ENCODE data around the gene GREB1. TPM values are rescaled to one million over a fixed set of nuclear protein-coding genes. Genes with fewer than 3 reads are reported as not detected.

Gene GREB1
- total RNA-seq, 1 donor from 2014 or later, result 0.24 TPM

DNA sequence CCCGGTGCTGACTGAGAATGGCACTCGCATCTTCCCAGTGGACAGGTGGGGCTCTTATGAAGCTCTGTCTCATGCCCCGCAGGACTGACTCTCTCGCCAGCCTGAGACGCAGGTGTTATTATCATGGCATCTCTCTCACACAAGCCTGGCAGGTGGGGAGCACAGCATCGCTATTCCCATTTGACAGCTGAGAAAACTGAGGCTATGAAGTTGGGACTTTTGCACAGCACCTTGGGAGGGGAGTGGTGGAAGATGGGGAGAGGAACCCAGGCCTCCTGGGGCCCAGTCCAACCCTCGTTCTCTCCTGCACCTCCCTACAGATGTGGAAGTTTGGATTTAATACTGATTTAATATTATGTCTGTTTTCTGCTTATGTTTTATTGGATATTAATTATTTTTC lies 145.2 kb downstream of the GREB1 start:
- peak; percentile 32 for DNase-seq (ENCODE audit: low read depth)

DNA sequence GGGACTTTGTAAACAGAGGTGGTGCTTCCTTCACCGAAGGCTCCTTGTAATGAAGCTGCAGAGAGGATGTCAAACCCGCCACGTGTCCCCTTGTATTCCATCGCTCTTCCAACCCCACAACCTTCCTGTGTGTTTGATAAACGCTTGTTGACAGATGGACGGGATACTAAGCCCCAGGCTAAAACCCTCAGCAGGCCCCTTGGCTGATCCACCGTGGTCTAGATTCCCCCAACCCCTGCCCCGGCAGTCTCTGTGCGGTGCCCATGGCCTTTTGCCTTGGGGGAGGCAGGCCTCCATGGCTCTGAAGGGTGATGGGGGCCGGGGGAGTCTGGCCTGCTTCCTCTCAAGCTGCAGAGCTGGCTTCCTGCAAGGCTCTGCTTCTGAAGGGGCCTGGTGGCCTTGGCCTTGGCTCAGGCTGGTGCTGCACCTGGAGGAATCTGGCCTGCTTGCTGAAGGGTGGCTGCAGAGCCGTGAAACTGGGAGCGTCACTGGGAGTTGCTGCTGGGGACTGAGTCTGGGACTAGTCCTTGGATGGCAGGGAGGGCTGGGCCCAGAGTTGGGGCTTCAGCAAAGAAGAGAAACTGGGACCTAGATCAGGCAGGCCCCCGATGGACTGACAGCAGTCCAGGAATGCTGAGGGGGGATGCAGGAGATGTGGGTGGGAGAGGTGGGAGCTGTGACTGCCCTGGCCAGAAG lies 145.8 kb downstream of the GREB1 start:
- no peak for DNase-seq (ENCODE audit: low read depth)

DNA sequence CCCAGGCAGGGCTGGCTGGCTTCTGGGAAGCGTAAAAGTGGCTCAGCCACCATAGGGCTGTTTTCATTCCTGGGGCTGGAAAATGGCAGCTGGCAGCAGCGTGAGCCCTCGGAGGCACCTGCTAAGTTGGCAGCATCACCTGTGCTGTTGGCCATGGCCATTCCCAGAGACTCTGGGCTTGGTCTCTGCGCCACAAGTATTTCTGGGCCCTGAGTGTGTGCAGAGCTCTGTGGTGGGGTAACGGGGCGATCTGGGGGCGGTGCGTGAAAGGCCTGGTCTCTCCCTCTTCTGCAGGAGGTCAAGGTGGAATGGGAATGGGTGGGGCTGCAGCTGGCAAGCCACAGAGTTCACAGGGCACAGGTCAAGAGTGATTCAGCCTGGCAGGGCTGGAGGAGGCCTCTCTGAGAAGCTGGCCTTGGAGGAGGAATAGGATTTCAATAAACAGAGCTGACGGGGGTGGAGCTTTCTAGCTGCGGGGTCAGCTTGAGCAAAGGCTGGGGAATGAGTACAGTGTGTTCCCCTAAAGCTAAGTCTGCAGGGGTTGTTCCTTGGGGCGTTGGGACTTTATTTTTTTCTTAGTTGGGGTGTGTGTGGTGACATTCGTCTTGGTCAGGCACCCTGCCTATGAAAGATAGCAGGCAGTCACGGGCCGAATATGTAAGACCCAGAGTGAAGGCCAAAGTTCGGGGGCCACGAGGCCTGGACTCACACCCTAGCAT lies 146.5 kb downstream of the GREB1 start:
- peak; percentile 91 for DNase-seq (ENCODE audit: low read depth)

DNA sequence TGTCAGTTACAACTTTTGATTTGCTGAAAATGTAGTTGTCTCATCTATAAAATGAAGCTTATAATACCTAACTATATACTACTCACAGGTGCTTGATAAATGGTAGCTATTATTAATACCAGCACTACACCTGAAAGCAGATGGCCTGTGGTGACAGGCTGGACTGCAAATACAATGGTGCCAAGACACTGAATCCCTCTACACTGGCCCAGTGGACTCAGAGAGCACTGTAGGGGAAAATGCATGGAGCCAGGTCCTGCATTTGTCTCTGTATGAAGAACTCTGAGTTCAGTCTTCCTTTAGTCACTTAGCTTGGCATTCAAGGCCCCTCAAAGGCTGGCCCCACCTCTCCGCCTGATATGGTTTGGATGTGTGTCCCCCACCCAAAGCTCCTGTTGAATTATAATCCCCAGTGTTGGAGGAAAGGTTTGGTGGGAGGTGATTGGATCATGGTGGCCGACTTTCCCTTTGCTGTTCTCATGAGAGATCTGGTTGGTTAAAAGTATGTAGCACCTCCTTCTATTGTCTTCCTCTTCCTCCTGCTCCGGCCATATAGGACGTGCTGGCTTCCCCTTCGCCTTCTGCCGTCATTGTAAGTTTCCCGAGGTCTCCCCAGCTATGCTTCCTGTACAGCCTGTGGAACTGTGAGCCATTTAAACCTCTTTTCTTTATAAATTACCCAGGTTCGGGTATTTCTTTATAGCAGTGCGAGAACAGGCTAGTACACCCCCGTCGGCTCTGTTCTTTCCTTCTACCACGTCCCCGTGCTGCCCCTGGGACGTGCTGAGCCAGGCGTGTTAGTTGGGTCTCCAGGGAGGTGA lies 147.3 kb downstream of the GREB1 start:
- DNase-seq (ENCODE audit: low read depth), result no peak

DNA sequence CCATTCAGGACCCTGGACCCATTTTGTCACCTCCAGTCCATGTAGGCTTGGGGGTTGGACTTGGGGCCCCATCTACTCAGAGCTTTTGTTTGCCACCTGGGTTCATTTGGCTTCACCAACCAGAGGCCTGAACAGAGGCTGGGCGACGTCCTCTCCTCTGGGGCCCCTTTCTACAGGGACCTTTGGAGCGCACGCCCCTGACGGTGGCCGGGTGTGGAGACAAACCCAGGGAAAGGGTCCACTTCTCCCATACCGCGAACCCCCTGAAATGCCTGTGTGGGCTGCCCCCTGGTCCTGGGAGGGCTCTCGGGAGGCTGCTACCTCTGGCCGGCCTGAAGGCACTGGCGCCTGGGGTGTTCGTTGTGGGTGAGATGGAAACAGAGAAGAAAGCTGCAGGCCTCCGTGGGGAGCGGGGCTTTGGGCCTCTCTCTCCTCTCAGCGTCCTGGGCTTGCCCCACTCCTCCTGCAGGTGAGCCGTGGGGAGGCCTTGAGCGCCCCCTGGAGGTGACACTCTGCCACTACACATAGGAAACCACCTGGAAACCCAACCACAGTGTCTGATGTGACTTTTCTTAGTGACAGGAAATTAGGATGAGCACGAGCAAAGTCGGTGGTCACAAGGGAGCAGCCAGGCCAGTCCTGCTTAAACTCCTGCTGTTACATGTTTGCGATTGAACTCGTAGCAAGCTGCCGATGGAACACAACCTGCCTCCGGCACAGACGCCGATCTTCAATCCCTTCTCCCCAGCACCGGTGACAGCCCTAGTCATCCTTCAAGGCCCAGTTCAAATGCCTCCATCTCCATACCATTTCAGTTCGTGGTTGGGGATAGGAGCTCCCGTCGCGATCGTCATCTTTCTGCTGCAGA lies 148.1 kb downstream of the GREB1 start:
- DNase-seq (ENCODE audit: low read depth), result no peak

DNA sequence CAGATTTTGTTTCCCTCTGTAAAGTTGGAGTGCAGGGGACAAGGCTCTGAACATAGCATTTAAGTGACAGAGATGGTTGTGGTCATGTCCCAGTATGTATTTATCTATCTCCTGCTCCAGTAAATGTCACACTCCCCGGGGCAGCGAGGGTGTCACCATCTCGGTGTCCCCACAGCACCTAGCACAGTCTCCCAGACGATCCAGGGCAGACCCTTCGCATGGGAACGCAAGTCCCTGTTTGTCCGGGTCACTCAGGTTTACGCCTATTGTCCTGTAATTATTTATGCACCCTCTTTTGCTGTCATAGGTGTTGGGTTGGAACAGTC lies 148.7 kb downstream of the GREB1 start:
- DNase-seq (ENCODE audit: low read depth), result no peak

DNA sequence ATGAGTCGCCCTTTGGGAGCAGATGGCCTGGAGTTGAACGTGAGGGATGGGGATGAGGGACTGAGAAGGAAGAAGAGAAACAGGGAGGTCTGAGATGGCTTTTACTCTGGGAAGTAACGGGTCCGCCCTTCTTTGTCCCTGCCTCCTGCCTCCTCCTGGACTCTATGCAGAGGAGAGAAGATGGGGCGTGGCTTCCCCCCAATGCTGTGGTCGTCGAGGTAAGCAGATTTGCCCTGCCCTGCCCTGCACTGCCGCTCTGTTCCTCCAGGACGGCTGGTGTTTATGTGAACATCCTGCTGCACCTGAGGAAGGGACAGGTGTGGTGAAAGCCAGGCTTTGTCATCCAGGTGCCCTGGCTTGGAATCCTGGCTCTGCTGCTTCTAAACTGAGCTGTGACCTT lies 149.6 kb downstream of the GREB1 start:
- no peak for DNase-seq (ENCODE audit: low read depth)

DNA sequence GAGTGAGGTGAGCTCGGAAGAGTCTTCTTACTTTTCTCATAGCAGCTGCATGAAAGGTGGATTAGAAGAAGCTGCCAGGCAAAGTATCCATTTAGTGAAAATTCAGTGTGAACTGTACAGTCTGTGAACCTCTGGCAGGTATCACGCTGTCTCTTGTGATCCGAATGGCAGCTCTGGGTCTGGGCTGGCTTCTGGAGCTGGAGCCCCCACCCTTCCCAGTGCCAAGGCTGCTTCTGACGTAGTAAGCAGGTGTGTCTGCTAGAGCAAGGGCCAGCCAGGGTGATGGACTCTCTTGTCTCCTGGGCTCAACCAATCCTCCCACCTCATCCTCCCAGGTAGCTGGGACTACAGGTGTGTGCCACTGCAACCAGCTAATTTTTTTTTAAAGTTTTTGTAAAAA lies 150.1 kb downstream of the GREB1 start:
- DNase-seq (ENCODE audit: low read depth), result no peak

DNA sequence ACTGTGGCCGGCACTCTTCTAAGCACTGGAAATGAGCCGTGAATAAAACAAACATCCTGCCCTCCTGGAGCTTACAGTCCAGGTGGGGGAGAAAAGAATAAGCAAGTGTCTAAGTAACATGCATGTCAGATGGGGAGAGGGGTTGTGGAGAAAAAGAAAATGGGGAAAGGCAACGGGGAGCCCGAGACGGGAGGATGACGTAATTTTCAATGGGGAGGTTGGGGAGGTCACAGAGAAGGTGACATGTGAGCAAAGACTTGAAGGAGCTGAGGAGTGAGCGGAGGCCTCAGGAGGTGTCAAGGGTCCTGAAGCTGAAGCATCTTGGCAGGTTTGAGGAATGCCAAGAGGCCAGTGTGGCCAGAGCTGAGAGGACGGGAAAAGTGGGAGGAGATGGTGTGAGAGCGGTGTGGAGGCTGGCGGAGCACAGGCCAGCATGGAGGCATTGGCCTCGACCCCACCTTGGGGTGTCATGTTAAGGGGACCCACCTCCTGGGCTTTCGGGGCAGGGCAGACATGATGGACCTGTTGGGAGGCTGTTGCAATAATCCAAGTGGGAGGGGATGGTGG lies 151.1 kb downstream of the GREB1 start:
- no peak for DNase-seq (ENCODE audit: low read depth)

DNA sequence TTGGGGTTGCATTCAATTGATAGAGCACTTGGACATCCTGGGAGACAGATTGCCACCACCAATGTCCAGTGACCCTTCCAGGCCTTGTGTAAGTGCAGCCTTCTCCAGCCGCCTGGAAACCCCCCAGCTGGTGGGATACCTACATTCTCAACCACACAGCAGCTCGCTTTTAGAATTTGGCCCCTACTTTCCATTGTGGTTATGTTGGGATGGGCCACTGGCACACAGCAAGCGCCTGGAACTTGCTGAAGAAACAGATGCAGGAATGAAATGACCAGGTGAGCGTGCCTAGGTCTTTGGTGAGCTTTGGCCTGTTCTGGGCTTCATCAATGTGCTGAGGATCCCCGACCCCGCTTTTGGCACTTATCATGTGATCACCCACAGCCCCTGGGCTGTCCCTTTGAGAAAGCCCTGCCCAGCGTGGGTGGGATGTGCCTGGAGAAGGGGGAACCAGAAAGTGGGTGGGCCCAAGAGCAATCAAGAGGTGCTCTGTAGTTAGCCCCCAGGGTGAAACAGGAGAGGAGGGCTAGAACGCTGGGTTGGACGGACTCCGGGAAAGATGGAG lies 152.1 kb downstream of the GREB1 start:
- DNase-seq (ENCODE audit: low read depth), result no peak

DNA sequence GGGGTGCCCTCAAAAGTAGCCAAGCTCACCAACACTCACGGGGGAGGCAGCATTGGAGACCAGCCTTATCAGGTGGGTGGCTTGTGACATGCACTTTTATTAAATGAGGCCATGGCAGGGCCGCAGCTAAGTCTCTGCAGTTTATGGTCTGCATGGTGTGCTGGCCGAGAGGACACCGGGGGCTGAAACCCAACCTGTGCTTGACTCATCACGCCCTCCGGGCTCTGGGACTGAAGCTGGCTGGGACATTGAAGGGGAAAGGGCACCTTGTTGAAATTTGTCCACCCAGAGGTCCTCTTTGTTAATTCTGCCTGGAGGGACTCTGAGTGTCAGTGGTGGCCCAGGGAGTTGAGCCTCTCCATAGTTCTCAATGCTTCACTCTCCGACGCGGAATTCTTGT lies 153.9 kb downstream of the GREB1 start:
- DNase-seq (ENCODE audit: low read depth), result no peak

DNA sequence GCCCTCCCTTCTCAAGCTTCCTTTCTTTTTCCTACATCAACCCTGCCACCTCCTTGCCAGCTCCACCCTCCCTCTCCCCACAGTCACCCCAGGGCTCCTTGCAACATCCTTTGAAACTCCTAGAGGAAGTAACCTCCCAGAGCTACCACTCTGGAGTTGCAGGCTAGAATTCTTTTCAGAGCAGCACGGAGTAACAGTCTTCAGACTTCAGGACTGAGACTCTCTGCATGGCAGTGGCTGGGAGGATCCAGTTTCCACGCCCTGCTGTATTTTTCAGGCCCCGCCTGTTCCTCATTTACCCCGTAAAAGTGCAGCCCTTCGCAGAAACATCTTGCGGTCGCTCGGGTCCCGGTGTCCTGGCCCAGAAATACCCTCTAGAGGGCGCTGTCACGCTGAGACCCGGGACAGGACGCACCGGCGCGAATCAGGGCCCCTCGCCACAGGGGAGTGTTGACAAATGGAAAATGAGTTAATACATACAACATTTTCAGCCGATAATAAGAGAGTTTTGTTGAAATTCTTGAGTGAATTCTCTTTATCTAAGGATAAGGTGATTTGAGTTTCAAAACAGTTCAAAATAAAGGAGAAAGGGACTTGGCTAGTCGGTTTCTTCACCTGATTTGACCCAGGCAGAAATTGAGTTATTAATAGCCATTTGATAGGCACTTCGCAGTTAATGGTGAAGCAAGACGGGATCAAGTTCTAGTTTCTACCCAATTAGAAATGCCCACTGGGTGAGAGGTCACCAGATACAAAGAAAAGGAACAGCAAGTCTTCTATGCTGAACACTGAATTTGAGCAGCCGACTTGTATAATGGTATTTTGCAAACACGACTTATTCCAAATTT lies 154.6 kb downstream of the GREB1 start:
- peak; percentile 81 for DNase-seq (ENCODE audit: low read depth)

DNA sequence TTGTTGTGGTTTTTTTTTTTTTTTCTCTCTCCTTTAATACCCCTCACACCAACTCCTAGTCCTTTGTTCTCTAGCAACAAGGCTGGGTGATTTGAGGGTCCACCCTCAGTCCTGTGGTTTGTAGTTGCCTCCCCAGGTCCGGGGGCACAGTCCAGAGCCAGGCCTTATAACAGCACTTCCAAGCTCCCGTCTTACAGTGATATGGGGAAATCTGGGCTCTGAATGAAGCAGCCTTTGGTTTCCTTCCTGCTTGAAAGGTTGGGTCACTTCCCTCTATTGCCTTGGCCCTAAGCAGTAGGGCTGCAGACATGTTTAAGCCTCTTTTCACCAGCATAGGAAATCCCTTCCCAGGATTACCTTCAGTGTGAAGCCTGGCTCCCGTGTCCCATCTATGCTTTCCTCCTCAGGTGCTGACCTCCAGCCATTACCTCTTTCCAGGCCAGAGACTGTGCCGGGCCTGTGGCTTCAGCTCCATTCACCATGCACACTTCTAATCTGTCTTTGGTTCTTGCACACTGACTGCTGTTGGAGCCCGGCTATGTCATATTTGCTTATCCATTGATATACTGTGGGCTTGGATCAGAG lies 157.3 kb downstream of the GREB1 start:
- no peak for DNase-seq (ENCODE audit: low read depth)

Small RNA genes lying within 50 kb of the gene (microRNA-seq; reads per million reads assigned to microRNA genes)
- gene MIR4429, result not detected

Other genes starting within 250 kb of the GREB1 start
- 27.2 and 41.1 TPM in 2 replicates for gene ROCK2, start 189.4 kb upstream of the GREB1 start, total RNA-seq
- gene E2F6, start 67.9 kb upstream of the GREB1 start, total RNA-seq, result 29.1 and 34.5 TPM in 2 replicates
- not detected in 2 replicates for gene NTSR2, start 136.2 kb downstream of the GREB1 start, total RNA-seq
- gene LPIN1, start 212.6 kb downstream of the GREB1 start, total RNA-seq, result 42.2 and 57.4 TPM in 2 replicates